CD14-positive monocyte (primary cell): Measurements from ENCODE around the gene ELP6. TPM values are rescaled to one million over a fixed set of nuclear protein-coding genes. Genes with fewer than 3 reads are reported as not detected.
A peak's percentile ranks its signal among the peaks of the same experiment; 100 is the strongest.

Source experiments
- DNase-seq, 3 donors: peaks; one replicate each; pipeline ENCODE4 v3.0.0-alpha.2; 2011 to 2022
- H2AFZ ChIP-seq: 2 replicates; pipeline ENCODE4 v1.6.0; 2012; ENCODE audit warnings: mild to moderate bottlenecking, low read depth, low read length, inconsistent platforms; ENCODE audit not compliant: insufficient read depth, poor library complexity, severe bottlenecking
- H3K27ac ChIP-seq, 2 donors: 1 replicate in 1 of 2; 2 replicates in 1 of 2; pipeline ENCODE4 v1.5.1; 2012 to 2013; ENCODE audit warnings: low read length in 2 of 2, control low read depth in 1 of 2, inconsistent platforms in 1 of 2, low read depth in 1 of 2, mild to moderate bottlenecking in 1 of 2
- H3K27me3 ChIP-seq, 2 donors: one replicate each; pipeline versions ENCODE4 v1.6.0 to v1.6.1; 2011 to 2013; ENCODE audit warnings: low read length in 2 of 2; ENCODE audit not compliant: control insufficient read depth in 2 of 2, insufficient read depth in 2 of 2
- H3K36me3 ChIP-seq, 2 donors: replicated peaks in 1 of 2; 1 replicate in 1 of 2; 2 replicates in 1 of 2; pipeline versions ENCODE4 v1.5.1 to v1.6.1; 2012 to 2013; ENCODE audit warnings: low read length in 2 of 2, control low read depth in 1 of 2, inconsistent platforms in 1 of 2, mild to moderate bottlenecking in 1 of 2; ENCODE audit not compliant: insufficient read depth in 2 of 2, control insufficient read depth in 1 of 2
- H3K4me1 ChIP-seq, 2 donors: 1 replicate in 1 of 2; 2 replicates in 1 of 2; pipeline versions ENCODE4 v1.5.1 to v1.6.1; 2012 to 2013; ENCODE audit warnings: low read length in 2 of 2, control low read depth in 1 of 2, inconsistent platforms in 1 of 2, mild to moderate bottlenecking in 1 of 2, moderate library complexity in 1 of 2; ENCODE audit not compliant: insufficient read depth in 2 of 2, control insufficient read depth in 1 of 2
- H3K4me2 ChIP-seq: replicated peaks from 2 replicates; pipeline ENCODE3; 2012; ENCODE audit warnings: low read length, moderate library complexity, mild to moderate bottlenecking; ENCODE audit not compliant: poor library complexity, severe bottlenecking; ENCODE audit errors: extremely low read depth
- H3K4me3 ChIP-seq, 3 experiments: fragments of 200-600 bp in 1 of 3; sonication (generic) in 1 of 3; replicated peaks in 1 of 3; 1 replicate in 2 of 3; 2 replicates in 1 of 3; pipeline ENCODE4 v1.5.1; 2011 to 2013; ENCODE audit warnings: low read length in 3 of 3, mild to moderate bottlenecking in 3 of 3, control low read depth in 2 of 3, low read depth in 2 of 3, inconsistent platforms in 1 of 3, moderate library complexity in 1 of 3
- H3K79me2 ChIP-seq: 2 replicates; pipeline ENCODE4 v1.6.0; 2012; ENCODE audit warnings: mild to moderate bottlenecking, control low read depth, inconsistent platforms, low read length, moderate library complexity; ENCODE audit not compliant: insufficient read depth
- H3K9ac ChIP-seq: 2 replicates; pipeline ENCODE4 v1.6.0; 2017; ENCODE audit warnings: low read length, mild to moderate bottlenecking; ENCODE audit not compliant: insufficient read depth, poor library complexity, severe bottlenecking
- H3K9me3 ChIP-seq, 2 donors: replicated peaks in 1 of 2; 1 replicate in 1 of 2; 2 replicates in 1 of 2; pipeline versions ENCODE4 v1.5.1 to v1.6.1; 2012 to 2013; ENCODE audit warnings: low read length in 2 of 2, control low read depth in 1 of 2; ENCODE audit not compliant: control insufficient read depth in 1 of 2, insufficient read depth in 1 of 2
- H4K20me1 ChIP-seq: 2 replicates; pipeline ENCODE4 v1.6.0; 2012; ENCODE audit warnings: mild to moderate bottlenecking, low read length, control low read depth, moderate library complexity; ENCODE audit not compliant: insufficient read depth
- H3K27ac Mint-ChIP-seq, 7 donors: one replicate each; pipeline ENCODE4 v1.8.0; 2020; ENCODE audit warnings: mild to moderate bottlenecking in 7 of 7, mixed read lengths in 7 of 7, moderate library complexity in 6 of 7, inconsistent platforms in 2 of 7
- H3K27me3 Mint-ChIP-seq, 3 donors: one replicate each; pipeline ENCODE4 v1.8.0; 2021 to 2022; ENCODE audit warnings: low read depth in 3 of 3, mild to moderate bottlenecking in 3 of 3, mixed read lengths in 3 of 3, moderate library complexity in 3 of 3, inconsistent platforms in 1 of 3
- H3K36me3 Mint-ChIP-seq, 2 donors: one replicate each; pipeline ENCODE4 v1.8.0; 2020; ENCODE audit warnings: mixed read lengths in 2 of 2, inconsistent platforms in 1 of 2, mild to moderate bottlenecking in 1 of 2
- H3K4me1 Mint-ChIP-seq: one replicate; pipeline ENCODE4 v1.8.0; 2020; ENCODE audit warnings: mild to moderate bottlenecking, mixed read lengths
- H3K4me3 Mint-ChIP-seq, 2 donors: one replicate each; pipeline ENCODE4 v1.8.0; 2020; ENCODE audit warnings: mild to moderate bottlenecking in 2 of 2, mixed read lengths in 2 of 2, moderate library complexity in 1 of 2
- H3K9me3 Mint-ChIP-seq, 7 donors: one replicate each; pipeline ENCODE4 v1.8.0; 2020 to 2022; ENCODE audit warnings: mixed read lengths in 7 of 7, mild to moderate bottlenecking in 6 of 7, moderate library complexity in 6 of 7, inconsistent platforms in 2 of 7
- CTCF ChIP-seq: fragments of 200-600 bp; IDR thresholded peaks from one replicate; pipeline ENCODE4 v1.8.0; 2022; ENCODE audit warnings: antibody characterized with exemption, mild to moderate bottlenecking
- WGBS: methylation state at CpG from one replicate; pipeline ENCODE4 v1.1.5; 2013; ENCODE audit warnings: missing lambda C conversion rate; ENCODE audit not compliant: insufficient coverage; 5-methylcytosine and 5-hydroxymethylcytosine counted together
- intact Hi-C, 2 donors: fragments of 100-400 bp; cut with micrococcal nuclease; formaldehyde crosslinking; loops; one replicate each; pipeline versions ENCODE4 v1.15.0 to v1.15.1; 2023
- polyA plus RNA-seq, 3 donors: library from polyadenylated mRNA; depleted of rRNA in 1 of 3; unstranded in 2 of 3; stranded (reverse) in 1 of 3; fragments of 300-500 nt in 2 of 3; fragments of >200 nt in 1 of 3; fragmentation: Illumina TruSeq in 2 of 3; gene quantifications; 1 replicate in 2 of 3; 2 replicates in 1 of 3; pipeline ENCODE4 v1.2.3, GENCODE V29; 2012 to 2021

Gene ELP6
- polyA plus RNA-seq, 3 donors = 14.0 to 18.3 (median 14.9) TPM

- Histone ChIP-seq H3K9me3 (peaks cover 6 to 14% of the 10 kb centered on the region in 2 donors), H3K27me3 (no peaks in the 10 kb centered on the region), H3K4me1 (peaks cover 5 to 11% of the 10 kb centered on the region in 2 donors), H4K20me1 (peaks cover 81% of the 10 kb centered on the region), H3K36me3 (no peaks in the 10 kb centered on the region), H3K4me3 (no peak overlapping the region), H3K79me2 (peaks cover 89% of the 10 kb centered on the region), H2AFZ (no peak overlapping the region), H3K27ac (no peak overlapping the region), H3K9ac (no peak overlapping the region), H3K4me2 (no peak overlapping the region)
- Mint-ChIP-seq H3K4me3 (no peak overlapping the region), H3K27me3 (no peaks in the 10 kb centered on the region), H3K36me3 (peaks cover 8 to 14% of the 10 kb centered on the region in 2 donors), H3K9me3 (peaks cover 12 to 20% (median 15%) of the 10 kb centered on the region in 7 donors), H3K4me1 (peaks cover 17% of the 10 kb centered on the region), H3K27ac (peak overlapping the region in 1 of 7 donors; percentile 66)
- TF ChIP-seq CTCF = no peak
- no peak for DNase-seq
- intact Hi-C loops = no loop called here
These were observed 56.5 kb downstream of the ELP6 start for GRCh38 chr3:47456984-47457383.

DNA sequence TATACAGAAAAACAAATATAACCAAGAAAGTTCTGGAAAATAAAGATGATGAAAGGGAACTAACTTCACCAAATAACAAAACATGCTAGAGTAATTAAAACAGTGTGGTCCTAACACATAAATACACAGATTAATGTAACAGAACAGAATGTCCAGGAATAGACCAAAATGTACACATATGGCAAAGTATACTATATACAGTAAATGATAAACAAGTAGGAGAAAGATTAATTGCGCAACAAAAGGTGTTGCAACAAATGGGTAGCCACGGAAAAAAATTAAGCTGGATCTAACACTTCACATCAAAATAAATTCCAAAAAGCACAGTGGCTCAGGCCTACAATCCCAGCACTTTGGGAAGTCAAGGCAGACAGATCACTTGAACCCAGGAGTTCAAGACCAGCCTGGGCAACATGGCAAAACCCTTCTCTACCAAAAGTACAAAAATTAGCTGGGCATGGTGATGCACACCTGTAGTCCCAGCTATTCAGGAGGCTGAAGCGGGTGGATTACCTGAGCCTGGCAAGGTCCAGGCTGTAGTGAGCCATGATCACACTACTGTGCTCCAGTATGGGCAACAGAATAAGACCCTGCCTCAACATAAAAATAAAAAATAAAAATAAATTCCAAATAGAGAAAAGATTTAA lies 57.6 kb downstream of the ELP6 start:
- Mint-ChIP-seq H3K27me3 (no peaks in the 10 kb centered on the region), H3K4me3 (no peak overlapping the region), H3K4me1 (peaks cover 20% of the 10 kb centered on the region), H3K36me3 (peaks cover 8 to 14% of the 10 kb centered on the region in 2 donors), H3K27ac (peak overlapping the region in 1 of 7 donors; percentile 23), H3K9me3 (peaks cover 12 to 21% (median 15%) of the 10 kb centered on the region in 7 donors)
- WGBS = 0% methylated on average over 1 of the region's 3 CpGs
- Histone ChIP-seq H3K4me2 (no peak overlapping the region), H3K9me3 (peaks cover 6 to 13% of the 10 kb centered on the region in 2 donors), H3K27ac (no peak overlapping the region), H3K27me3 (no peaks in the 10 kb centered on the region), H3K36me3 (no peaks in the 10 kb centered on the region), H3K79me2 (peaks cover 85% of the 10 kb centered on the region), H4K20me1 (peaks cover 77% of the 10 kb centered on the region), H3K9ac (no peak overlapping the region), H3K4me3 (no peak overlapping the region), H2AFZ (no peak overlapping the region), H3K4me1 (peaks cover 5 to 11% of the 10 kb centered on the region in 2 donors)
- no peak for TF ChIP-seq CTCF
- DNase-seq = peak in 2 of 3 donors; percentile 20 to 29
- intact Hi-C loops = no loop called here
